ENCODE measurements around the gene NACC2. TPM values are rescaled to one million over a fixed set of nuclear protein-coding genes. Genes with fewer than 3 reads are reported as not detected.

NACC2 gene
- total RNA-seq, 1 donor from 2014 or later, result 4.5 TPM

DNA sequence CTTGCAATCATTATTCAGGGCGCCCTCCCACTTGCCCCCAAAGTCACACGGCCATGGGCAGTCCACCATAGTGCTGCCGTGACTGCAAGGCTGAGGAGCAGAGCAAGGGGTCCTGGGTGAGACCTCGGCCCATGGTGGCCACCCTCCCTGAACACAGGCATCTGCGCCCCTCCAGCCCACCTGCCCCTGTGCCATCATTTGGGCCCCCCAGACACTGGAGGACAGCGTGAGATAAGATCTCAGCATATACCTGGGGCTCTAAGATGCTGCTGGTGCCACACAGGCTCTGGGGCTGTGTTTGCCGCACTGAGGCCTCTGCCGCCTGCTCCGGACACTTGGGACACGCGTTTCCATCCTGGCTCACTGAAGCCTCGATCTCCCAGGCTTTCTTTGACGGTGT is 20.1 kb upstream of the NACC2 start:
- DNase-seq (ENCODE audit: low spot score), result no peak
- Histone ChIP-seq H3K4me1 (peaks cover 17% of the 10 kb centered on the region), H3K27me3 (no peaks in the 10 kb centered on the region), H2AFZ (replicated peaks) (no peak overlapping the region), H3K27ac (no peak overlapping the region), H3K9me3 (ENCODE audit: low read depth) (no peaks in the 10 kb centered on the region), H4K20me1 (ENCODE audit: low read depth) (peaks cover 7% of the 10 kb centered on the region), H3K79me2 (ENCODE audit: low read depth) (peaks cover 20% of the 10 kb centered on the region), H3K4me2 (no peak overlapping the region), H3K9ac (no peak overlapping the region), H3K36me3 (no peaks in the 10 kb centered on the region), H3F3A (ENCODE audit: low read depth) (peaks cover 34% of the 10 kb centered on the region), H3K4me3 (no peak overlapping the region)
- Mint-ChIP-seq H3K4me1 (peaks cover 9% of the 10 kb centered on the region), H3K36me3 (peaks cover 2% of the 10 kb centered on the region), H3K27ac (no peak overlapping the region), H3K4me3 (no peak overlapping the region), H3K9me3 (no peaks in the 10 kb centered on the region), H3K27me3 (ENCODE audit: insufficient read depth, low read depth) (peaks cover 2% of the 10 kb centered on the region)
- TF ChIP-seq, protein P1, sequence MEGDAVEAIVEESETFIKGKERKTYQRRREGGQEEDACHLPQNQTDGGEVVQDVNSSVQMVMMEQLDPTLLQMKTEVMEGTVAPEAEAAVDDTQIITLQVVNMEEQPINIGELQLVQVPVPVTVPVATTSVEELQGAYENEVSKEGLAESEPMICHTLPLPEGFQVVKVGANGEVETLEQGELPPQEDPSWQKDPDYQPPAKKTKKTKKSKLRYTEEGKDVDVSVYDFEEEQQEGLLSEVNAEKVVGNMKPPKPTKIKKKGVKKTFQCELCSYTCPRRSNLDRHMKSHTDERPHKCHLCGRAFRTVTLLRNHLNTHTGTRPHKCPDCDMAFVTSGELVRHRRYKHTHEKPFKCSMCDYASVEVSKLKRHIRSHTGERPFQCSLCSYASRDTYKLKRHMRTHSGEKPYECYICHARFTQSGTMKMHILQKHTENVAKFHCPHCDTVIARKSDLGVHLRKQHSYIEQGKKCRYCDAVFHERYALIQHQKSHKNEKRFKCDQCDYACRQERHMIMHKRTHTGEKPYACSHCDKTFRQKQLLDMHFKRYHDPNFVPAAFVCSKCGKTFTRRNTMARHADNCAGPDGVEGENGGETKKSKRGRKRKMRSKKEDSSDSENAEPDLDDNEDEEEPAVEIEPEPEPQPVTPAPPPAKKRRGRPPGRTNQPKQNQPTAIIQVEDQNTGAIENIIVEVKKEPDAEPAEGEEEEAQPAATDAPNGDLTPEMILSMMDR (IDR thresholded peaks at IDR 0.05), result no peak
- TF ChIP-seq EZH2 (IDR thresholded peaks at IDR 0.05) (no peak), EZH2phosphoT487 (IDR thresholded peaks at IDR 0.05) (no peak)

DNA sequence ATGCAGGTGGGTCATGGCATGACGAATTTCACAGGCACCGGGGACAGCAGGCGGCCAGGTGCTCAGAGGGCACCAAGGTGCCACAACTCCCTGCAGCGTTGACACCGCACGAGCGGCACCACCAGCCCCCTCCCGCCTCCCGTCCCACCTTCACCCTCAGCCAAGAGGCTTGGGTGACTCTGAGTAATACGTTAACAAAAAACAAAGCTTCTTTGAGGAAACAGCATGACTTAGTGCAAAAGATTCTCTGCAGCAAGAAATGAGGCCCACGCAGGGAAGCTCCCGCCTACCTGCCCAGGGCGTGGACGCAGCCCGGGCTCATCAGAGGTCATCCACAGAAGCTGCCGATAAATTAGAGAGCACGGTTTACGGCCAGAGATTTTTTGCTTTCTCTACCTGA is 19.5 kb upstream of the NACC2 start:
- Mint-ChIP-seq H3K27me3 (ENCODE audit: insufficient read depth, low read depth) (peaks cover 4% of the 10 kb centered on the region), H3K4me1 (peaks cover 13% of the 10 kb centered on the region)

DNA sequence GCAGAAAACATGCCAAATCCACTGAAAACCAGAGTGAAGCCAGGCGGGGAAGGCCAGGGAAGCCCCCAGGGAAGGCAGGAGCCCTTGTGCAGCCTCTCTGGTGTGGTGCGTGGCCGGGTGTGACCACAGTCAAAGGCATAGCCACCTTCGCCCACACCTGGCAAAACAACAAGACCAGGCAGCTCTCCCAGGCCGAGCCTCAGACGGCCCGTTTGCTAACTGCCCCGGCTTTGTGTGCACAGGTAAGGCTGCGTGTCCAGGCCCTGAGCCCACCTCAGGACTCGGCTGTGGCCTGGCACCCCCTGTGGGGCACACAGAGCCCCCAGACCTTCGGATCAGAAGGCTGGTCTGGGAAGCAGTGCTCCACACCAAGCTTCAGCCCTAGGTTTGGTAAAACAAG is 17.5 kb upstream of the NACC2 start:
- peak overlapping the region; percentile 57 for H3K27ac Mint-ChIP-seq

More for the DNA sequence above, 19.5 kb upstream of the NACC2 start:
- H3K27me3 ChIP-seq, result no peaks in the 10 kb centered on the region
- H3K27ac ChIP-seq, result no peak overlapping the region
- TF ChIP-seq, protein P1 (IDR thresholded peaks at IDR 0.05), result no peak
- TF ChIP-seq EZH2phosphoT487 (IDR thresholded peaks at IDR 0.05) (no peak), EZH2 (IDR thresholded peaks at IDR 0.05) (no peak)
- H4K20me1 ChIP-seq (ENCODE audit: low read depth), result peaks cover 7% of the 10 kb centered on the region
- no peaks in the 10 kb centered on the region for H3K9me3 ChIP-seq (ENCODE audit: low read depth)
- Mint-ChIP-seq H3K27ac (no peak overlapping the region), H3K4me3 (no peak overlapping the region), H3K9me3 (no peaks in the 10 kb centered on the region), H3K36me3 (peaks cover 2% of the 10 kb centered on the region)
- H3F3A ChIP-seq (ENCODE audit: low read depth), result peaks cover 37% of the 10 kb centered on the region
- DNase-seq (ENCODE audit: low spot score), result no peak
- no peaks in the 10 kb centered on the region for H3K36me3 ChIP-seq
- H3K4me3 ChIP-seq, result no peak overlapping the region
- no peak overlapping the region for H3K9ac ChIP-seq
- no peak overlapping the region for H3K4me2 ChIP-seq
- H2AFZ ChIP-seq (replicated peaks), result no peak overlapping the region
- H3K4me1 ChIP-seq, result peaks cover 23% of the 10 kb centered on the region
- peaks cover 20% of the 10 kb centered on the region for H3K79me2 ChIP-seq (ENCODE audit: low read depth)

More for the DNA sequence above, 17.5 kb upstream of the NACC2 start:
- Histone ChIP-seq H2AFZ (replicated peaks) (no peak overlapping the region), H3K9me3 (ENCODE audit: low read depth) (no peaks in the 10 kb centered on the region), H3K4me3 (no peak overlapping the region), H4K20me1 (ENCODE audit: low read depth) (peaks cover 7% of the 10 kb centered on the region), H3K27ac (no peak overlapping the region), H3K79me2 (ENCODE audit: low read depth) (peaks cover 15% of the 10 kb centered on the region), H3F3A (ENCODE audit: low read depth) (peaks cover 46% of the 10 kb centered on the region), H3K36me3 (no peaks in the 10 kb centered on the region), H3K4me2 (no peak overlapping the region), H3K4me1 (peaks cover 31% of the 10 kb centered on the region), H3K27me3 (no peaks in the 10 kb centered on the region), H3K9ac (no peak overlapping the region)
- TF ChIP-seq EZH2 (IDR thresholded peaks at IDR 0.05), result no peak
- TF ChIP-seq, protein P1 (IDR thresholded peaks at IDR 0.05), result no peak
- TF ChIP-seq EZH2phosphoT487 (IDR thresholded peaks at IDR 0.05), result no peak
- Mint-ChIP-seq H3K9me3 (no peaks in the 10 kb centered on the region), H3K4me3 (no peak overlapping the region), H3K27me3 (ENCODE audit: insufficient read depth, low read depth) (peaks cover 4% of the 10 kb centered on the region), H3K4me1 (peaks cover 17% of the 10 kb centered on the region), H3K36me3 (peaks cover 2% of the 10 kb centered on the region)
- DNase-seq (ENCODE audit: low spot score), result no peak

Data from neural progenitor cell (in vitro differentiated cells).